ENCODE data around the gene FAM193A.

GRCh38 chr4:2546286-2546823 lies 9.9 kb downstream of the FAM193A start:
- TF ChIP-seq CTCF (IDR thresholded peaks at IDR 0.05): no peak
- no peak for TF ChIP-seq EZH2 (IDR thresholded peaks at IDR 0.05; ENCODE audit: borderline replicate concordance, insufficient read depth, low read depth, low read length, poor library complexity, severe bottlenecking)

Data from B cell (primary cell).